Measurements from ENCODE around the gene SPOCK2.

SPOCK2 gene

DNA sequence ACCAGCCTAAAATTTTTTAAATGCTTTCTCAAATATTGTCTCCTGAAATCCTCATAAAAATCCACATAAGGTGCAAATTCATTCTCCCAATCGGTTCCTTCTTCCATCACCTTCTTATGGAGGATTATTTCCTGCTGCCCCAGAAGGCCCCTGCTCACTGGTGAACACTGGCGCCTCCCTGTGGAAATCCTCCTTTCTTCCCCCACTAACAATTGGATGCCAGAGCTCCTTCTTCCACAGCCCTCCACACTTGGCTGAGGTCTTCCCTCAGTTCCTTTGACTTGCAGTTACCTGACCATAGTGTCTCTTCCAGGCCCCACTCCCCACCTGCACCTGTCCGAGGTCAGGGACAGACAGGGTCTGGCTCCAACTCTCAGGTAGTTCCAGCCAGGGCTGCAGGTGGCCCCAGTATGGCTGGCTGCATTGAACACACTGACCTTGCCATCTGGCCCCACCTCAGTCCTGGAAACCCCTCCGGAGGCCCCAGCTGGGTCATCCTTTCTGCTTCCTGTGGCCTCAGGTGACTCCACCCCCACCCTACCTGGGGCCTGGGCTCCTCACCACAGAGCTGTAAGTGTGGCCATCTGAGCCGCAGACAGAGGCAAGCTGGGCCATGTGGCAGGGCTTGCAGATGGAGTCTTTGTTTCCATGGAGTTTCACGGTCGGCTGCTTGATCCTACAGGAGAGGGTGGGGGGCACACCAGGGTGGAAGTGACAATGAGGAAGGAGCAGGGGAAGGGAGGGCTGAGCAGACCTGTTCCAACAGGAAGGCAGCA lies 18.4 kb downstream of the SPOCK2 start:
- DNase-seq, result no peak

GRCh38 chr10:72068901-72069446 lies 19.4 kb downstream of the SPOCK2 start:
- no peak for DNase-seq

GRCh38 chr10:72068126-72068765 lies 20.1 kb downstream of the SPOCK2 start:
- no peak for DNase-seq

DNA sequence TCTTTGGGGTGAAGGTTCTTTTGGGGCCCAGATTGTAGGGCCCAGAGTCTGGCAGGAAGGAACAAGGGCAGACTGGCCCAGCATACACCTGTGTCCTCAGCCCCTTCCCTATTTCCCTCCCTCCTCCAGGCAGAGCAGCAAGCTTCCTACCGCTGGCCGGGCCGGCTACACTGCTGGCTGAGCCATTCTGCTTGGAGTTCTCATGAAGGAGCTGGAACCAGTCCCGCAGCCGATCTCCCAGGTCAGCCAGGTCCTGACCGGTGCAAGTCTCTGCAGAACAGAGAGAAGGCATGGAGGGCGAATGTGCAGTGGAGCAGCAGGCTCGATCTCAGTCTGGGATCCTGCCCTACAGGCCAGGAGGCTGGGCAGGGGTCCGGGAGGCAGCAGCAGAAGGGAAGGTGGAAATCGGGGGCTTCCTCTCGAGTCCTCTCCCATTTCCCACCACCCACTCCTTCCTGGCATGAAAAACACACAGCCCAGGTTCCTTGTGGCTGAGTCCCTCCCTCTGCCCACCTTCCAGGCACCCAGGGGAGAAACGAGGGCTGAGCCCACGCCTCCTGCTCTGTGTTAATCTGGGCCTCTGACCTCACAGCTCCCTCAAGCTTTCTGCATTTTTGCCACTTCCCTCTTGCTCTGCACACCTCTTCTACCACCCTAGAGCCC lies 20.8 kb downstream of the SPOCK2 start:
- no peak for DNase-seq

DNA sequence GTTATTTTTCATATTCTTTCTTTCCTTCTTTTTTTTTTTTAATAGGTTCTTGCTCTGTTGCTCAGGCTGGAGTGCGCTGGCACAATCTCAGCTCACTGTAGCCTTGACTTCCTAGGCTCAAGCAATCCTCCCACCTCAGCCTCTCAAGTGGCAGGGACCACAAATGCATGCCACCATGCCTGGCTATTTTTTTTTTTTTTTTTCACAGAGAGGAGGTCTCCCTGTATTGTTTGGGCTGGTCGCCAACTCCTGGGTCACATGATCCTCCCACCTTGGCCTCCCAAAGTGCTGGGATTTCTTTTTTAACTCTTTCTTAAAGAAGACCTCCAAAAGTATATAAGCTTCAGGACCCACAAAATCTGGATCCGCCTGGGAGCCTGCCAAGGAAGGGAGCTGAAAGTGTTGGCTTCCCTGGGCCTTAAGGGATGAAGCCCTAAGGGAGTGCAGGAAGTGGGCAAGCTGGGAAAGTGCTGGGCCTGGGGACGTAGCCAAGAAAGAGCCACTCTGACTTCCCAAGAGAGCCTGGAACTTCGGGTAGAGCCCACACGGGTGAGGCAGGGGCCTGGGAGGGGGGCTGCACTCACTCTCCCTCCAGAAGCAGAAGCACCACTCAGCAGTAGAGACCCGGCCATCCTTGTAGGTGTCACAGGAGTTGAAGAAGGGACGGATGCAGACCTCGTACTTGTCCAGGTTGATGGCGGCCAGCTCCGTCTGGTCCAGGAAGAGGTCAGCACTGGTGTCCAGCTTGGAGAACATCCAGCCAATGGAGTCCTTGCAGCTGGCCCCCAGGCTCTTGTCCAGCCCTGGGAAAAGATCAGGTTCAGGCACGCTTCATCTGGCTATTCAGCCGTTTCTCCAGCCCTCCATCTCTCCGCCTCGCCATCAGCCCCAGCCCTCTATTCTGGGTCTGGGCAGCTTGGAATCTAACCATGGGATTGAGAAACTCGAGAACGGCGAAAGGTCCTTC lies 21.8 kb downstream of the SPOCK2 start:
- DNase-seq, result no peak

DNA sequence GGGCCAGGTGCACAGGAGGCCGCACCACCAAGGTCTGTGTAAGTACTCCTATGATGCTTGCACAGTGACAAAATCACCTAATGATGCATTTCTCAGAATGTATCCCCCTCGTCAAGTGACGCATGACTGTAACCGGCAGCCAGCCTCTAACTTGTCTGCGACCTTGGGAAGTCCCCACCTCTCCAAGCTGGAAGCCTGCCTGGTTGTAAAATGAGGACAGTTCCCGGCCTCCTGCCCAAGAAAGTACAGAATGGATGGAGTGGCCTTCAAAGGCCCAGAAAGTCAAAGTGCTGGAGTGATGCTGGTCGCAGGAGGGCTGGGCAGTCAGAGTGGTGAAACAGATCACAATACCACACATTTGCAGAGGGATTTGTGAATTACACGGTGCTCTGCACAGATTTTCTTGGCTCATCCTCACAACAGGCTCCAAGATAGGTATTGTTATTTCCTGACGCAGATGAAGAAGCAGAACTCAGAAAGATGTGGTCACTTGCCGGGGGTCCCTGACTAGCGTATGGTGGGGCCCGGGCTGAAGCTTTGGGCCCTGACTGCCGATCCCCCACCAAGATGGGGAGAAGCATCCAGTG lies 22.8 kb downstream of the SPOCK2 start:
- no peak for DNase-seq

DNA sequence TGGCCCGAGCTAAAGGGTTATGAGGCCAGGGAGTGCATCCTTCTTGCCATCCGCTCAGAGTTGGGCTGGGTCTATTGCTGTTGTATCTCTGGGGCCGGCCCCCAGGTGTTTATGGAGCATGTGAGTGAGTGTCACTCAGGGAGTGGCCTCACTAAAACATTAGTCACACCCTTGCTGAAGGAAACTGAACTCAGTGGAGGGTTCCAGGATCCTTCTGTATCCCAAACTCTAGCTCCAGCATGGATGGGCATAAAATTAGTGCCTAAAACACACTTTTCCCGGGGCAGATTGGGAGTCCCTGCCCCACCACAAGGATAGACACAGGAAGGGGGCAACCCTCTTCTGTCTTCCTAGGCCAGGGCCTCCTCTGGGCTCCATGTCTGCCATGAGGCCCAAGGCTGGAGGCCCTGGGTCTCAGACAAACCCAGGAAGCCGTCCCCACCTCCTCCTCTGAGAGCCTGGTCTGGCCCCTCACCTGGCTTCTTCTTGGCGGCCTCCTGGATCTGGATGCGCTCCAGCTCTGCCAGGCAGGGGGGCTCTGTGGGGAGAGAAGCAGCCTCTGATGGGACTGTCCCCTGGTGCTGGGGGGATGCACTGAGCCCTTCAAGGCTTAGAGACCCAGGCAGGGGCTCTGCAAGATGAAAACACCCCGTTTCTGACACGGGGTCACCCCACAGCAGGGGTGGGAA lies 24.5 kb downstream of the SPOCK2 start:
- no peak for DNase-seq

- DNase-seq, result no peak
These were observed 25.3 kb downstream of the SPOCK2 start for GRCh38 chr10:72062832-72063702.

DNA sequence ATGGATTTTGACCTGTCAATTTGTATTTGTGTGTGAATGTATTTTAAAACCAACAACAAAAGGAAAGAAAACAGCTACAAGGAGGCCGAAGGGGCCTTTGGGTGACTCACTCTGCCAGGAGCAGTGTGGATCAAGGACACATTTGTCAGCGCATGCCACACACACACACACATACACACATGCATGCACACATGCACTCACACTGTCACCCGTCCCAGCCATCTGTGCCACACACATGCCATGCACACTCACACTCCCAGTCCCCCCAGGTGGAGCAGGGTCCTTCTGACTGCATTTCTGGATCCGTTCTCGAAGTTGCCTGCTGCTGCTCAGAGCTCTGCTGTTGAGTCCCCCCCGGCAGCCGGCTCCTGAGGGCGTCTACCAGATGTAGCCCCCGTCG lies 26.0 kb downstream of the SPOCK2 start:
- DNase-seq, result no peak

- DNase-seq, result no peak
These were observed 26.4 kb downstream of the SPOCK2 start for GRCh38 chr10:72061930-72062329.

DNA sequence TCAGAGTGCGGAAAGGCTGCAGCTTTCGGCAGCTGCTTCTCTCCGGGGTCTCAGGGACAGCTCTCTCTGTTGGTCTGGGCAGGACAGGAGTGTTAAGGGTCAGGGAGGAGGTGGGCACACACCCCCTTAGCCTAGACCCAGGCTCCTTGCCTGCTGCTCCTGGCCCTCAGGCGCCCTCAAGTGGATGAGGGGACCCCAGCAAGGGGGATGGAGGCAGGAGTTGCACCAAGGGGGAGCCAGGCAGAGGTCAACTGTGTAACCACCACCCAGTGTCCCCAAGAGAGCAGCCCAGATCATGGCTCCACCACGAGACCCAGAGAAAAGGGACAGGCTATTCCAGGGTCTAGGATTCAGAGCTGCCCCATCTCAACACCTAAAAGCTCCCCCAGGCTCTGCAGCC lies 26.9 kb downstream of the SPOCK2 start:
- DNase-seq, result no peak

DNA sequence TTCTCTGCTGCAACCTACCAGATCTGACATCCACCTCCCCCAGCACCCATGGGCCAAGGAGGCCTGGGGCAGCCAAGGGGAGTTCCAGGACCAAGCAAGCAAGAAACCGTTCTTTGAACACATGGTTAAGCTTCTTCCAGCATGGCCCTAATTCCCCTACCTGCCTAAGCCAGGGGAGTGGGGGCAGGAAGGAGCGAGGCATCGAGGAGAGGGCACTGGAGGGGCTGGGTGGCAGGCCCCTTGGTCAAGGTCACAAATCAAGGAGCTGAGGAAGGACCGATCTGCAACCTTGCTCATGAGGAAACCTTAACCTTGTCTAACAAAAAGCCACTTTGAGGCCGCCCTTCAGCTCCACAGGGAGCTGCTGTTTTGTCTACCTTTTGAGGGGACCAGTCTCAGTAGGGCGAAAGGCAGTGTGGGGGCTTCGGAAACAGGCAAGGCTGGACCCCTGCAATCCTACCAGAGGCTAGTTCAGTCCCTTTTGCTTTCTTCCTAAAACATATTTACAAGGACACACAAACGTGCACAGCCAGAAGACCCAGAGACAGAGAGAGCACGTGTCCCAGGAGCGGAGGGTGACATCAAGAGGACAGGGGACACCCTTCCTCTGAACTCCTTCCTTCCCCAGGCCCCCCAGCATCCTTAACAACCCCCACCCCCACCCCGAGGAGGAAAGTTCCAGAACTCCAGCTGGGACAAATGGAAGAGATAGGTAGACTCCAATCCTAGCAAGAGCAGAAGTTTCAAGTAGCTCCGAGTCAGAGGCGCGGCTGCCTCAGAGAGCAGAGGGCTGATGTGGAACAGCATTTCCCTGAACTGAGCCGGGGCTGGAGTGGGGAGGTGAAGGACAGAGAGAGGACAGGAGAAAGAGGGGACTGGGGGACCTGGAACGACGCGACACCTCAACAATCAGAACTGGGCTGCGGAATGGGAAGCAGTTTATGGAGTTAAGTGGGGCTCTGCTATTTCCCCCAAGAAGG lies 28.2 kb downstream of the SPOCK2 start:
- no peak for DNase-seq

- DNase-seq, result no peak
These were observed 29.1 kb downstream of the SPOCK2 start for GRCh38 chr10:72058989-72059842.

GRCh38 chr10:72058347-72058898 lies 29.9 kb downstream of the SPOCK2 start:
- no peak for DNase-seq

GRCh38 chr10:72056932-72057751 lies 31.2 kb downstream of the SPOCK2 start:
- no peak for DNase-seq

DNA sequence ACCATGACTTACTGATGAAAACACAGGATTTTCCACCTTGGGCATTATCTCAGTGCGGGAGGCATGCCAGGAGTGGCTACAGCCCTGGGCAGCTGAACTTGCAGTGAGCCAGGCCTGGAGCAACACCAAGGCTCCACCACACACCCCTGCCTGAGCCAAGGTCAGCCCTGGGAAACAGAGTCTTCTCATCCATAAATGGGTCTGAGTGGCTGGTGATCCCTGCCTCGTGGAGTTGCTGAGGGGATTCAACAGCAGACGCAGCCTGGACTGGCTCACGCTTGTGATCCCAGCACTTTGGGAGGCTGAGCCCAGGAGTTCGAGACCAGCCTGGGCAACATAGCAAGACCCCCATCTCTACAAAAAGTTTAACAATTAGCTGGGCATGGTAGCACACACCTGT lies 32.2 kb downstream of the SPOCK2 start:
- DNase-seq, result no peak

- DNase-seq, result no peak
These were observed 34.7 kb downstream of the SPOCK2 start for GRCh38 chr10:72053690-72054089.
